Mucosa of gallbladder (tissue), 1 donor: ENCODE results near the gene KDM4E. TPM values are rescaled to one million over a fixed set of nuclear protein-coding genes. Genes with fewer than 3 reads are reported as not detected.

Experiments
- DNase-seq: peaks from one replicate; pipeline ENCODE4 v3.0.0-alpha.2; 2020; ENCODE audit warnings: low spot score
- total RNA-seq: library from RNA; stranded (reverse); gene quantifications from one replicate; pipeline ENCODE4 v1.2.1, GENCODE V29; 2021
- donor health status: DM: no; HTN: no; CAD: no.

The KDM4E gene
- total RNA-seq, 1 donor from 2014 or later = not detected

DNA sequence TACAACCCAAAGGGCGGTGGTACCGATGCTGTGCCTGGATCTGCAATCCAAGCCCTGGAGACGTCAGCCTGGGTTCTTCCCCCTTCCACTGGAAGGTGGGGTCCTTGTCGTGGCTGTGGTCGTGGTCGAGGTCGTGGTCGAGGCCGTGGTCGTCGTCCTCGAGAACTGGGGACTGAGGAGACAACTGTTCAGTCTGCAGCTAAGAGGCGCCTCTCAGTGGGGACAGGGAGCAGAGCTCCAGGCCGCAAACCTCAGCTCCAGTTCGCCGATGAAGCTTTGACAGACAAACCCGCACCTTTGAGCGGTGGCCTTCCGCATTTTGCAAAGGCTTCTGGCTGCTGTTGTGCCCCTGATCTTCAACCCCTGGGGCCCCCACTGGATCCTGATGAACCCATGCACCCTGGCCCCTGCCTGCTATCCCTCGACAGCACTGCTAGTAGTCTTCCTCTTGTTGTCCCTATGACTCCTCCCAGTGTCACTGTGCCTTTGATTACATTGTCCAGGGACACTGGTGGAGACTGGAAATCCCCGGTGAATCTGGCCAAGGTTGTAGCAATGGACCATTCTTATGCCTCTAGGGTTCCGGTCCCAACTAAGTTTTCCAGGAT lies 25.6 kb downstream of the KDM4E start:
- DNase-seq = no peak

DNA sequence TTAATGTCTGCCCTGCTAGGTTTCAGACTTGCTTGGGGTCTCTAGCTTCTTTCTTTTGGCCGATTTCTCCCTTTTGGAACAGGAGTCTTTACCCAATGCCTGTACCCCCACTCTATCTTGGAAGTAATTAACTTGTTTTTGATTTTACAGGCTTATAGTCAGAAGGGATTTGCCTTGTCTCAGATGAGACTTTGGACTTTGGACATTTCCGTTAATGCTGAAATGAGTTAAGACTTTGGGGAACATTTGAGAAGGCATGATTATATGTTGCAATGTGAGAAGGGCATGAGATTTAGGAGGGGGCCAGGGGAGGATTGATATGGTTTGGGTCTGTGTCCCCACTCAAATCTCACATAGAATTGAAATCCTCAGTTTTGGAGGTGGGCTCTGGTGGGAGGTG lies 29.3 kb downstream of the KDM4E start:
- no peak for DNase-seq

DNA sequence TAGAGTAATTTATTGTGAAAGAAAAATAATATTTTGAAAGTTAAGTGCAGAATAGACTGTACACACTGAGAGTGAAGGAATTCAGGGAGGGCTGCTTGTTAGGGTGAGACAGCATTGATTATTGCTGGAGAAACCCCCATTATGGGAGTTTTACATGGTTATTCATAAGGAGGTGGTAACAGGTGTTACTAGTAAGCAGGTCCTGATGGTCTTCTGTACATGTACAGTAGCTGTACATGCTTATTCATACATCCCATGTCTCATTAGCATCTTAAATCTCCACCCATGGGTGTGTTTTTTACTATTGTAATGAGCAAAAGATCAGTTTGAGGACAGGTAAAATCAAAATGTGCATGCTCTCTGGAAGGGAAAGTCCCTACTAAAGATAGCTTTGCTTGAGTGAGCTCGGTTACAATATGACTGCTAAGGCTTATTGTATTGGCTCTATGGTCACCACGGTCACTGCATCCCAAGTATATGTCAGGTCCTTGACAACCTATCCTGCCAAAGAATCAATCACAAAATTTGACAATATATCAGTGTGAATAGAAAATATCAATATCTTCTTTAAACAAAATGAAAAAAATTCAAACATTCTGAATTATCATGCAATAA lies 30.3 kb downstream of the KDM4E start:
- DNase-seq = no peak

DNA sequence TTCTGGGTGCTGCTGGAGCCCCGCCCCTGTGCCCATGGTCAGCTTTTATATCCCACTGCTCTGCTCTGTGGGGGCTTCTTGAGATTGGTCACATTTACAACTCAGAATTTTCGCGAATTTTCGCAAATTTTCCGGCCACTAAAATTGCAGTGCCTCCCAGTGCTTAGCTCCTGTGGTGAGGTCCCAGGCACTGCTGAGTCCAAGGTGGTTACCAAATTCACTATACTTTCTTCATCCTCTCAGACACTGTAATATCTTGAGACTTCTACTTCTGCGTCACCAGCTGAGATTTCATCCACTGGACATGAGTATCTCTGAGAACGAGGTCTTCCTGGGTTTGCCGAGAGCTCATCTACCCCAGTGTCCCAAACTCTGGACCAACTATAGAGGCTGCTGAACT lies 32.9 kb downstream of the KDM4E start:
- no peak for DNase-seq

DNA sequence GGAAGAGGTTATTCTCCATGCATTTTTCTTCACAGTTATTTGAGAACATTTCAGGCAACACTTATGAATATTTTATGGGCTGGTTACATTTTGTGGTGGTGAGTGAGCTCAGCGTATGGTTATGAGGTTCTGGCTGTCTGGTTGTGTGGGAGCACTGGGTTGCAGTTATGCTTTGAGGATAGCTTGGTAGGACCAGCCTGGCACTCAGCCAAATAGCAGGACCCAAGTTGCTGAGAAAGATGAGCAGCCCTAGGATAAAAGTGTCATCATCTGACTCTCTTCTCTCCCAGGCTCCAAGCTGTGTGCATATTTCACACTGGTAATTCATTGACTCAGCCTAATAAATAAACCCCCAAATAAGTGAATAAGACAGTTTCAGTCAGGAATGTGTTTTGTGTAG lies 33.6 kb downstream of the KDM4E start:
- DNase-seq = no peak

DNA sequence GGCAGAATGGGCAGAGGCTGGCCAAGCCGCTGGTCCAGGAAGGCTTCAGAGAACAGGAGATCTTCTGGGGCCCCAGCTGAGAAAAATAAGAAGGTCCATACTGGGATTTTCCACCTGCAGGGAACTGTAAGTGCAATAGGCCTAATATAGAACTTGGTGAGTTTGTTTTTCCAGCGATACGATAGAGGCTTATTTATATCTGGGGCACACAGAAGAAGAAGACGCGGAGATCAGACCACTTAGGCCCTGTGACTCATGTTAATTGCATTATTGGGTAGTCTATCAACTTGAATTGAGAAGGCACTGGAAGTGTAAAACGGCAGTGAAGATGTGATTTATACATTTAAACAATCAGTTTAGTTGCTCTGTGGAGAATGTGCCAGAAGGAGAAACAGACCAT lies 34.0 kb downstream of the KDM4E start:
- no peak for DNase-seq

DNA sequence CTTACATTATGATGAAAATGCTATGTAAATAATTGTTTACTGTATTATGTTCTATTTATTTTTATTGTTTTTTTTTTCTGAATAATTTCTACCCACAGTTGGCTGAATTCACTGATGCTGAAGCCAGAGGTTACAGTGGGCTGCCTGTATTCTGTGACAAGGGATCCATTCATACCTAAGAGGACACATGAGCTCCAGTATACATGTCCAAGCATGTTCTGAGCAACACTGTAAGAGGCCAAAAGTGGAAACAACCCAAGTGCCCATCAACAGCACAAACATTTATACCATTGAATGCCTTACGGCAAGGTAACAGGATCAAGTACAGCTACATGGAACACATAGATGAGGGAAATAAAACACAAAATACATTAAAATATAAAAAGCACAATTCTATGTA lies 40.3 kb downstream of the KDM4E start:
- DNase-seq = no peak

DNA sequence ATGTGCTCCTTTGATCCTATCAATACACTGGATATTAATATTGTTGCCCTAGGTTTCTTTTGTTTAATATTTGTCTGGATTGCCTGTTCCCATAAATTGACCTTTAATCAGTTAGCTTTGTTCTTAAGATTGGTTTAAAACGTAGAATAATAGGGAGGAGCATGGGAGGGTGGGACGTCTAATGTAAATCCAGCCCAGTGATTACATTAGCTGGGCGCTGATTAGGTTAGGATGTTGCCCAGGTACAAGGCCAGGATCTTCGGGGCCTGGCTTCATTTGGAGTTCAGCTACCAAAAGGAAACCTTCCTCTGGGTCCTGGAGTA lies 41.6 kb downstream of the KDM4E start, which contains the start of gene SRSF8:
Gene SRSF8 (plus strand): TSS at position 204 of the 323 bp plus-strand sequence. CDS start 308 bp downstream, outside the sequence.
- DNase-seq = no peak

DNA sequence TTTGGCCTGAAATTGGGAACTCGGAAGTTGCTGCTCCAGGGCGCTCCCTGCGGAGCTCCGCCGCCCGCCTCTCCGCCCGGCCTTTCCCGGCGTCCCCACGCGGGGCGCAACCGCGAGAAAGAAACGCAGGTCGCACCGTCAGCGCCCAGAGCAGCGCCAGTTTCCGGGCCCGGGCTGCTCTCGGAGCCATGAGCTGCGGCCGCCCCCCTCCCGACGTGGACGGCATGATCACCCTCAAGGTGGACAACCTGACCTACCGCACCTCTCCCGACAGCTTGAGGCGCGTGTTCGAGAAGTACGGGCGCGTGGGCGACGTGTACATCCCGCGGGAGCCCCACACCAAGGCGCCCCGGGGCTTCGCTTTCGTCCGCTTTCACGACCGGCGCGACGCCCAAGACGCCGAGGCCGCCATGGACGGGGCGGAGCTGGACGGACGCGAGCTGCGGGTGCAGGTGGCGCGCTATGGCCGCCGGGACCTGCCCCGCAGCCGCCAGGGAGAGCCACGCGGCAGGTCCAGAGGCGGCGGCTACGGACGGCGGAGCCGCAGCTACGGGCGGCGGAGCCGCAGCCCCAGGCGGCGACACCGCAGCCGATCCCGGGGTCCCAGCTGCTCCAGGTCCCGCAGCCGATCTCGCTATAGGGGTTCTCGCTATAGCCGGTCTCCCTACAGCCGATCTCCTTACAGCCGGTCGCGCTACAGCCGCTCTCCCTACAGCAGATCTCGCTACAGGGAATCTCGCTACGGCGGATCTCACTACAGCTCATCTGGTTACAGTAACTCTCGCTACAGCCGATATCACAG lies 42.2 kb downstream of the KDM4E start:
- peak; percentile 80 for DNase-seq

DNA sequence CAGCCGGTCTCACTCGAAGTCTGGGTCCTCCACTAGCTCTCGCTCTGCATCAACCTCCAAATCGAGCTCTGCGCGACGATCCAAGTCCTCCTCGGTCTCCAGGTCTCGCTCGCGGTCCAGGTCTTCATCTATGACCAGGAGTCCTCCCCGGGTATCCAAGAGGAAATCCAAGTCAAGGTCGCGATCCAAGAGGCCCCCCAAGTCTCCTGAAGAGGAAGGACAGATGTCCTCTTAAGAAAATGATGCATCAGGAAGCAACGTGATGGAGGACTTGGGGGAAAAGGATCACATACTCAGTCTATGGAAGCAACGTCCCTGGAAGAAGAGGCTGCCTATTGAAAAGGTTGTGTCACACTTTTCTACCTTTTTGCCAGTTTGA lies 42.8 kb downstream of the KDM4E start:
- DNase-seq = no peak

DNA sequence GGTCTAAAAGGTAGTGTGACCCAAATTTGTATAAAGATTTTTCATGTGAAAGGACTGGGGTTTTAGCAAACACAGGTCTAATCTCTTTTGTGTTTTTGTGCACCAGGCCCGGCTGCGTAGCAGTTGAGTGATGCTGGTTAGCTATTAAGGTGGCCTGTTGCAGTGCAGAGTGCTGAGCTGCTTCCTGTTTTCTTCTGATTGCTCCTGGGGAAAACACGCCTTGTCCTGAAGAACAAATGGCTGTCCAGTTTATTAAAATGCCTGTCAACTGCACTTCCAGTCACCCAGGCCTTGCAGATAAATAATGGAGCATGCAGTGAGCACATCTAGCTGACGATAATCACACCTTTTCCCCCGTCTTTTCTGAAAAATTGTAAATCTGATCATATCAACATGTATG lies 43.5 kb downstream of the KDM4E start:
- DNase-seq = peak; percentile 90

DNA sequence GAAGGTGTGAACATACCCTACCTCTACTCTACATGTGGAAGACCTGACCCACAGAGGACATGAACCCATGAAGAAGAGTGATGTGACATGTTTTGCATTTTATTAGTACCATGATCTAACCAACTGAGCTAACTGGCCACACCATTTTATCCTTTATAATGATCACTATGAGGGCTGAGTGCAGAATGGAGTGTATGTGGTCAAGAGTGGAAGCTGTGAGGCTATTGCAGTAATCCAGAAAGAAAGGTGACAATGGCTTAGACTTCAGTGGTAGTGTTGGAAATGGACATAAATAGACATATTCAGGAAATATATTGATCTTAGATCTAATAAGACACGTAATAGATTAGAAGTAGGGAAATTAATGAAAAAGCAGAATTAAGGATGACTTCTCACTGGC lies 45.4 kb downstream of the KDM4E start:
- DNase-seq = no peak

DNA sequence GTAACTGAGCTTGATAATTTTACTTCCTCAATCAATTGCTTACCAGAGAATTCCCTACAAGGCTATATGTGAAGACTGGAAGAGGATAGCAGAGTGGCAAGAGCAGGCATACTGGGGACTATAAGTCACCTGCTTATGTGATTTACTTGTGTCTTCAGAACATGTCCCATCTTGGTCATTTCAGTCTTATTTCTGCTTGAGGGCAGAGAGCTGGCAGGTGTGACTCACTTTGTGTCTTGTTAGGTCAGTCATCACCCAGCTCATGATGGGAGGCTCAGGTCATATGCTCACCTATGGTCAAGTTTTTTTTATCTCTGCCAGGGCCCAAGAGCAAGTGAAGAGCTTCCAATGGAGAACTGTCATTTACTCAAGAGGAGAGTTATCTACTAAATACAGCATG lies 47.9 kb downstream of the KDM4E start:
- no peak for DNase-seq

DNA sequence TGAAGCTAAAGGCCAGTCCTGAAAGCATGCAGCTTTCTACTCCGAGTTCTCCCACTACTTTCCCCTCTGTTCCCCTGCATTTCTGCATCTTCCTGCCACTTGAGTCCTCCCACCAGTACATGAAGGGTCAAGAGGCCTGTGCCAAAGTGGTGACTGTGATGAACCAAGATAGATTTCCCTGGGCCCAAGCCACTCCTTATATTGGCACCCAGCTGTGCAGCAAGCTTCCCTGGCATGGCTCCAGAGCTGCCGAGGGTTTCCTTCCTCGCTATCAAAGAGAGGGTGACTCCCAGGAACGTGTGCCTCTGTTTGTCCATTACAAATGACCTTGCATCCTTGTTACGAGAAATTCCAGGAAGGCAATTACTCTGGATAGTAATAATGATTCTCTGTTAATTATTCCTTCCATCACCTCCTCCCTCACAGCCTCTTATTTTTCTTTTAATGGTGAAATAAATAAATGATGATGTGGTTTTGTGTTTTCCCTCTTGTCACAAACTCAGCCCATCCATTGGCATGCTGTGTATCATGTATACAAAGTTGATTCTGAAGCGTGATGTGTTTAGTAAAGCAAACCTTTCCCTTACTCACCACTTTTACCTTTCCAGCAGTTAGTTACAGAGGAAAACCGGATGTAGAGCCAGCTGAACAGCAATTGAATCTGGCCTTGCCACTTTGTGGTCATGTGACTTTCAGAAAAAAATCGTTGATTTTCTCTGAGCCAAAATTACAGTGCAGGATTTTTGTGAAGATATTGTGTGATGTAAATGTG lies 49.9 kb downstream of the KDM4E start:
- peak; percentile 86 for DNase-seq

DNA sequence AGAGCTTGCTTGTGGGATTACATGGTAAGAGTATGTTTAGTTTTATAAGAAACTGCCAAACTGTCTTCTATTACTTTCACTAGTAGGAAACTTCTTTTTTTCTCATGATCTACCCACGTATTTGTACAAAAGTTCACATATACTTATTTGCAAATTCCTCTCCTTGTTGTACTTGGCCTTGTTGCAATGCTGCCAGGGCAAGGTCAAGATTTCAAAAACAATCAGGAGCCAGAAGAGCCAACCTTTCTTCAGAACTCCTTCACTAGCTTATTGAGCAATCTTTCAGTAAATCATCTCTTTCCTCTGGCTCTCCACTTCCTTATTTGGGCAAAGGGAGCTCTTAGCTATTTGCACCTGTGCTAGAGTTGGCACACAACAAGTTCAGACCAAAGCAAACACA lies 51.4 kb downstream of the KDM4E start:
- peak; percentile 77 for DNase-seq

DNA sequence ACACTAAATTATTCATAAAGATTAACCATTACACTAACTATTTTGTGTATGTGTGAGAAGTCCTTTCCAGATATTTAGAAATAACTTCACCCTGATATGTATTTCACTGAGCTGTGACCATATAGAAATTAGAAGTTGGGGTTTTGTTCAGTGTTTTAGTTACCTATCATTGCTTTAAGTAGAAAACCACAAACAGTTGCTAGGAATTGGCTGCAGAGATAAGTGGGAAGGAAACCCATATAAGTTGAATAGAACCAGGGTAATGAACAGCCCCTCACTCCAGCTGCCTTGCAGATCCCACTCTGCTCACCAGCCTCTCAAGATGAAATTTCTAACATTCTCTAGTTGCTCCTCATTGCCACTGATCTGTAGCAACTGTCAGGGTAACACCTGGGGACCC lies 51.9 kb downstream of the KDM4E start:
- no peak for DNase-seq

Other genes starting within 250 kb of the KDM4E start
- 41.1 TPM for gene CWC15, start 51.7 kb upstream of the KDM4E start, total RNA-seq
- gene KDM4D, start 51.5 kb upstream of the KDM4E start, total RNA-seq = 0.66 TPM
- gene KDM4F, start 24.2 kb downstream of the KDM4E start, total RNA-seq = not detected
- 43.6 TPM for gene SRSF8, start 41.7 kb downstream of the KDM4E start, total RNA-seq
- gene ENDOD1, start 64.6 kb downstream of the KDM4E start, total RNA-seq = 65.6 TPM
- 46.9 TPM for gene SESN3, start 205.9 kb downstream of the KDM4E start, total RNA-seq